NB4 (cell line): ENCODE results near the gene STAT6.

Source experiments
- CTCF ChIP-seq: IDR thresholded peaks from one replicate; pipeline ENCODE4 v1.5.1; 2012; ENCODE audit warnings: low read depth, low read length
- MYC ChIP-seq: IDR thresholded peaks from 2 replicates; pipeline ENCODE4 v1.6.1; 2011; ENCODE audit warnings: low read depth, low read length

GRCh38 chr12:57066245-57066644 is 44.9 kb downstream of the STAT6 start:
- TF ChIP-seq CTCF: no peak
- TF ChIP-seq MYC: no peak
